ENCODE measurements around the gene MED13L. TPM values are rescaled to one million over a fixed set of nuclear protein-coding genes. Genes with fewer than 3 reads are reported as not detected.

Gene MED13L
- total RNA-seq, 6 experiments from 2014 or later: 29.0 to 52.0 (median 38.1) TPM

- 65% methylated on average over 2 of the region's 2 CpGs for WGBS (ENCODE audit: insufficient coverage, low coverage, low lambda C conversion rate, missing lambda C conversion rate)
- intact Hi-C loops (cut with DNase I): loop anchor here in 1 of 2 donors (10.0 kb wide), 1 partner anchor 83 kb away; no protein-coding TSS in a partner anchor
- ATAC-seq (peak in 1 of 4 donors; percentile 13), DNase-seq (no peak)
- no peaks in the 10 kb centered on the region for H3K27me3 ChIP-seq
- no peak for TF ChIP-seq POLR2A (IDR thresholded peaks at IDR 0.05)
- TF ChIP-seq, protein P1, sequence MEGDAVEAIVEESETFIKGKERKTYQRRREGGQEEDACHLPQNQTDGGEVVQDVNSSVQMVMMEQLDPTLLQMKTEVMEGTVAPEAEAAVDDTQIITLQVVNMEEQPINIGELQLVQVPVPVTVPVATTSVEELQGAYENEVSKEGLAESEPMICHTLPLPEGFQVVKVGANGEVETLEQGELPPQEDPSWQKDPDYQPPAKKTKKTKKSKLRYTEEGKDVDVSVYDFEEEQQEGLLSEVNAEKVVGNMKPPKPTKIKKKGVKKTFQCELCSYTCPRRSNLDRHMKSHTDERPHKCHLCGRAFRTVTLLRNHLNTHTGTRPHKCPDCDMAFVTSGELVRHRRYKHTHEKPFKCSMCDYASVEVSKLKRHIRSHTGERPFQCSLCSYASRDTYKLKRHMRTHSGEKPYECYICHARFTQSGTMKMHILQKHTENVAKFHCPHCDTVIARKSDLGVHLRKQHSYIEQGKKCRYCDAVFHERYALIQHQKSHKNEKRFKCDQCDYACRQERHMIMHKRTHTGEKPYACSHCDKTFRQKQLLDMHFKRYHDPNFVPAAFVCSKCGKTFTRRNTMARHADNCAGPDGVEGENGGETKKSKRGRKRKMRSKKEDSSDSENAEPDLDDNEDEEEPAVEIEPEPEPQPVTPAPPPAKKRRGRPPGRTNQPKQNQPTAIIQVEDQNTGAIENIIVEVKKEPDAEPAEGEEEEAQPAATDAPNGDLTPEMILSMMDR (IDR thresholded peaks at IDR 0.05): no peak
- no peaks in the 10 kb centered on the region for H3K9me3 ChIP-seq
- H3K4me1 ChIP-seq: peaks cover 0 to 36% (median 9%) of the 10 kb centered on the region in 4 donors
- H3K4me3 ChIP-seq: no peak overlapping the region
- no peaks in the 10 kb centered on the region for H3K36me3 ChIP-seq
- no peak overlapping the region for H3K27ac ChIP-seq
Observed at GRCh38 chr12:116141833-116142162, 135.7 kb downstream of the MED13L start.

DNA sequence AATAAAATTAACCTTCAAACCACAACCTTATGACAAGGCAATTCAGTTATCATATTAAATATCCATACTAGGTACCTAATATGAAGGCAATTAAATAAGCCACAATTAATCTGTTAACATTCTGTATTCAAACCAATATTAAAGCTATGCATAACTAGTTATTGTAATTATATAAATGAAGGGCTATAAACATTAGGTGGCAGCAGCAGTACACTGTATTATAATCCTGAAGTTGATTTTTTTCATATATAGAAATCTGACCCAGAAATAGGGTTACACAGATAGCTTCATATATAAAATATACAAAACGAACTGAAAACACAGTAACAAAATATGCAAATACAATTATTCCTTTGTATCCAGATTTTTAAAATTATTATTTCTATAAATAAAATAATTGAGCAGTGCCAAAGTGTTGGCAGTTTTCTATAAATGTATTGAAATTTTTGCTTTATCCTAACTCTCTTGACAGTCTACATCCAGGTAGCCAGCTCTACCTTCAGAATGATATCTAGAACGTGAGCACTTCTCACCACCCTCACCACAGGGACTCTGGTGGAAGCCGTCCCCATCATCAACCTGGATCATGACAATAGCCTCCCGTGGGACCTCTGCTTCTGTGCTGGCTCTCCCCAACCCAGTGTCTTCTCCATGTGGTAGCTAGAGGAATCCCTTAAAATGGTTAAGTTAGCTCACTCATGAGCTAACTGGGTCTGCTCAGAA lies 136.2 kb downstream of the MED13L start:
- Histone ChIP-seq H3K27me3 (no peaks in the 10 kb centered on the region), H3K9me3 (no peaks in the 10 kb centered on the region), H3K36me3 (no peaks in the 10 kb centered on the region), H3K4me1 (peaks cover 0 to 36% (median 9%) of the 10 kb centered on the region in 4 donors), H3K4me3 (no peak overlapping the region), H3K27ac (no peak overlapping the region)
- WGBS (ENCODE audit: insufficient coverage, low coverage, low lambda C conversion rate, missing lambda C conversion rate): 80% methylated on average over 4 of the region's 4 CpGs
- ATAC-seq (peak in 2 of 4 donors; percentile 5 to 19), DNase-seq (no peak)
- intact Hi-C loops (cut with DNase I): loop anchor here in 1 of 2 donors (10.0 kb wide), 1 partner anchor 84 kb away; no protein-coding TSS in a partner anchor
- TF ChIP-seq, protein P1 (IDR thresholded peaks at IDR 0.05): peak; percentile 17 to 38 (median 26)
- no peak for TF ChIP-seq POLR2A (IDR thresholded peaks at IDR 0.05)

- Histone ChIP-seq H3K4me3 (no peak overlapping the region), H3K9me3 (no peaks in the 10 kb centered on the region), H3K36me3 (no peaks in the 10 kb centered on the region), H3K27ac (no peak overlapping the region), H3K4me1 (peaks cover 0 to 36% (median 9%) of the 10 kb centered on the region in 4 donors), H3K27me3 (no peaks in the 10 kb centered on the region)
- ATAC-seq (no peak), DNase-seq (no peak)
- TF ChIP-seq, protein P1 (IDR thresholded peaks at IDR 0.05): no peak
- TF ChIP-seq POLR2A (IDR thresholded peaks at IDR 0.05): no peak
- intact Hi-C loops (cut with DNase I): loop anchor here in 1 of 2 donors (10.0 kb wide), 1 partner anchor 84 kb away; no protein-coding TSS in a partner anchor
- WGBS (ENCODE audit: insufficient coverage, low coverage, low lambda C conversion rate, missing lambda C conversion rate): 25% methylated on average over 4 of the region's 4 CpGs
Observed at GRCh38 chr12:116140529-116140928, 137.0 kb downstream of the MED13L start.

DNA sequence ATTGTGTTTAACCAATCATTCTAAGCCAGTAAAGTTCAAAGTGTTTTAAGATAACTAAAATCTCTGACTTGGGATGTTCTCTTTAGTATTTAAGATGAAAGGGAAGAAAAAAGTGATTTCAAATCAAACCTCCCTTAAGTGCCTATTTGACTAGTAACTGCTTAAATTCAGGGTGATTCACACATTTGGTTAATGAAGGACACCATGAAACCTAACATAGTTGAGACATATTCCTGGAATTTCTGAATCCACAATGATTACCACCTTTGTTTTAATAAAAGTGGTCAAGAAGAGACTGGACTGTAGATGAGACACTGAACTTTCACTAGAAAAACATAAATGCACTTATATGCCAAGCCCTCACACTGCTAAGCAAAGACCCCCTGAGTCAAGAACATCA lies 138.7 kb downstream of the MED13L start:
- intact Hi-C loops (cut with DNase I): no loop called here
- H3K27ac ChIP-seq: no peak overlapping the region
- H3K4me3 ChIP-seq: no peak overlapping the region
- ATAC-seq (no peak), DNase-seq (no peak)
- TF ChIP-seq, protein P1 (IDR thresholded peaks at IDR 0.05): no peak
- no peak for TF ChIP-seq POLR2A (IDR thresholded peaks at IDR 0.05)
- no peaks in the 10 kb centered on the region for H3K36me3 ChIP-seq
- H3K27me3 ChIP-seq: no peaks in the 10 kb centered on the region
- H3K9me3 ChIP-seq: no peaks in the 10 kb centered on the region
- H3K4me1 ChIP-seq: peaks cover 0 to 39% (median 9%) of the 10 kb centered on the region in 4 donors
